ENCODE measurements around the gene LEMD2. TPM values are rescaled to one million over a fixed set of nuclear protein-coding genes. Genes with fewer than 3 reads are reported as not detected.

LEMD2 gene
- total and polyA plus RNA-seq, 2 donors (not counting 3 experiments of a cell fraction or from before 2014, with no cell fraction given), result 61.1 to 81.8 TPM

DNA sequence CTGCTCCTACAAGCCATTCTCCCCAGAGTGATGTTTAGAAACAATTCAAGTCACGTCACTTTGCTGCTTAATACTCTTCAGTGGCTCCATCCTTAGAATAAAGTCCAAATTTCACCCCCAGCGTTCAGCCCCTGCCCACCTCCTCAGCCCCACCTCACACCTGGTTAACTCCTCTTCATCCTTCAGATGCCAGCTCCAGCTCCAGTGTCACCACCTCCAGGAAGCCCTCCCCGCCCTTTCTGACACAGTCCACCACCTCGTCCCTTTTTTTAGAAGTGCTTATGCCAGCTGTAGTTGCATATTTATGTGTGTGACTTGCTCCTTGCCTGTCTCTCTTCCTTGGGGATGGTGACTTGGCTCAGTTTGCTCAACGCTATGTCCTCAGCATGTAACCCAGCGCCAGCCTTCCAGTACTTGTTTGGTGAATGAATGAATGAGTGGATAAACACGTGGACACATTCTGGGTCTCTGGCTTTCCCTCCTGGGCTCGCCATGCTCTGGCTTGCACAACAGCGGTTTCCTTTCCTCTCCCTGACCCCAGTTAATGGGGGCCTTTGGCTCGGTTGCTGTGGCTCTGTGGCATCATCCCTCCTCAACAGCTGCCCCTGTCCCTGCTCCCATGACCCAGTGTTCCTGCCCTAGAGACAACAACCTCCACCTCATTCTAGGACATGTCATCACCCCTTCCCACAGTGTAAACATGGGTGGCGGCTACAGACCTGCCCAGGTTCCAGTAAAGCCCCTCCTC, 38.5 kb downstream of the LEMD2 start:
- Histone ChIP-seq H3K27me3 (ENCODE audit: control insufficient read depth in 2 of 2, insufficient read depth in 2 of 2, low read length in 2 of 2) (peaks cover 0 to 2% of the 10 kb centered on the region in 2 experiments), H3K9me1 (replicated peaks; ENCODE audit: control insufficient read depth, extremely low read depth, insufficient read depth, low read length) (no peaks in the 10 kb centered on the region), H3K4me1 (ENCODE audit: control insufficient read depth, extremely low read depth, insufficient read depth, low read length) (no peaks in the 10 kb centered on the region), H3K9ac (replicated peaks; ENCODE audit: extremely low read depth, insufficient read depth, low read length) (no peak overlapping the region), H3K4me3 (replicated peaks in 1 of 3; ENCODE audit: insufficient read depth in 1 of 3, low read depth in 1 of 3, low read length in 3 of 3) (no peak overlapping the region), H3K79me2 (ENCODE audit: control insufficient read depth, insufficient read depth, low read length) (no peaks in the 10 kb centered on the region), H3K27ac (ENCODE audit: insufficient read depth, low read depth, low read length) (no peak overlapping the region), H2AFZ (ENCODE audit: low read depth, low read length) (no peak overlapping the region), H3K36me3 (ENCODE audit: control insufficient read depth in 2 of 2, extremely low read depth in 1 of 2, insufficient read depth in 2 of 2, low read length in 2 of 2) (no peaks in the 10 kb centered on the region), H3K4me2 (ENCODE audit: insufficient read depth, low read length) (no peak overlapping the region), H3K9me3 (replicated peaks; ENCODE audit: control insufficient read depth, insufficient read depth, low read length) (no peaks in the 10 kb centered on the region), H4K20me1 (replicated peaks; ENCODE audit: control insufficient read depth, extremely low read depth, insufficient read depth, low read length) (no peaks in the 10 kb centered on the region)
- dilution Hi-C loops (cut with MboI; ENCODE audit: extremely low pct_ligation_motif_present, low sequenced_read_pairs), result no loop called here
- FAIRE-seq, result no peak
- intact Hi-C loops (cut with micrococcal nuclease), result no loop called here
- TF ChIP-seq MYC (IDR thresholded peaks at IDR 0.05; ENCODE audit: low read depth, low read length), result no peak
- TF ChIP-seq, protein P1, sequence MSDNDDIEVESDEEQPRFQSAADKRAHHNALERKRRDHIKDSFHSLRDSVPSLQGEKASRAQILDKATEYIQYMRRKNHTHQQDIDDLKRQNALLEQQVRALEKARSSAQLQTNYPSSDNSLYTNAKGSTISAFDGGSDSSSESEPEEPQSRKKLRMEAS (IDR thresholded peaks at IDR 0.05; ENCODE audit: insufficient read depth, insufficient read length), result no peak
- no peak for TF ChIP-seq FOS (IDR thresholded peaks at IDR 0.05; ENCODE audit: borderline replicate concordance, insufficient read depth, low read length)
- no peak for TF ChIP-seq EZH2 (IDR thresholded peaks at IDR 0.05; ENCODE audit: borderline replicate concordance, low read depth, low read length, severe bottlenecking)
- TF ChIP-seq JUN (IDR thresholded peaks at IDR 0.05; ENCODE audit: borderline replicate concordance, insufficient read depth, insufficient read length, low read depth), result no peak
- TF ChIP-seq, protein P2, sequence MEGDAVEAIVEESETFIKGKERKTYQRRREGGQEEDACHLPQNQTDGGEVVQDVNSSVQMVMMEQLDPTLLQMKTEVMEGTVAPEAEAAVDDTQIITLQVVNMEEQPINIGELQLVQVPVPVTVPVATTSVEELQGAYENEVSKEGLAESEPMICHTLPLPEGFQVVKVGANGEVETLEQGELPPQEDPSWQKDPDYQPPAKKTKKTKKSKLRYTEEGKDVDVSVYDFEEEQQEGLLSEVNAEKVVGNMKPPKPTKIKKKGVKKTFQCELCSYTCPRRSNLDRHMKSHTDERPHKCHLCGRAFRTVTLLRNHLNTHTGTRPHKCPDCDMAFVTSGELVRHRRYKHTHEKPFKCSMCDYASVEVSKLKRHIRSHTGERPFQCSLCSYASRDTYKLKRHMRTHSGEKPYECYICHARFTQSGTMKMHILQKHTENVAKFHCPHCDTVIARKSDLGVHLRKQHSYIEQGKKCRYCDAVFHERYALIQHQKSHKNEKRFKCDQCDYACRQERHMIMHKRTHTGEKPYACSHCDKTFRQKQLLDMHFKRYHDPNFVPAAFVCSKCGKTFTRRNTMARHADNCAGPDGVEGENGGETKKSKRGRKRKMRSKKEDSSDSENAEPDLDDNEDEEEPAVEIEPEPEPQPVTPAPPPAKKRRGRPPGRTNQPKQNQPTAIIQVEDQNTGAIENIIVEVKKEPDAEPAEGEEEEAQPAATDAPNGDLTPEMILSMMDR (IDR thresholded peaks at IDR 0.05; ENCODE audit: extremely low read depth in 1 of 2, insufficient read depth in 1 of 2, low read depth in 1 of 2, low read length in 2 of 2), result no peak
- CTCF ChIA-PET, result interaction anchor here (1.0 kb wide), 1 partner anchor 21 kb away, joined by 3 read pairs; no protein-coding TSS in a partner anchor
- no TSS peak for BruUV-seq (replicated peaks)
- no peak for DNase-seq (ENCODE audit: low read depth, low spot score)
- POLR2A ChIA-PET, result no interaction called here
